Fibroblast of lung (primary cell): Measurements from ENCODE around the gene CGNL1. TPM values are rescaled to one million over a fixed set of nuclear protein-coding genes. Genes with fewer than 3 reads are reported as not detected.

Source experiments
- DNase-seq, 2 donors: peaks; one replicate each; pipeline versions ENCODE4 v3.0.0 to v3.0.0-alpha.2; 2010; ENCODE audit warnings: low read depth in 2 of 2
- H2AFZ ChIP-seq: 2 replicates; pipeline ENCODE4 v1.5.1; 2012; ENCODE audit warnings: low read length, control low read depth, inconsistent platforms
- H3K27ac ChIP-seq: 2 replicates; pipeline ENCODE4 v1.5.1; 2011; ENCODE audit warnings: low read length, control low read depth; ENCODE audit not compliant: insufficient read depth
- H3K27me3 ChIP-seq: 2 replicates; pipeline ENCODE4 v1.5.1; 2011; ENCODE audit warnings: mild to moderate bottlenecking, low read length; ENCODE audit not compliant: control insufficient read depth, insufficient read depth
- H3K36me3 ChIP-seq: 2 replicates; pipeline ENCODE4 v1.5.1; 2011; ENCODE audit warnings: low read length; ENCODE audit not compliant: control insufficient read depth, insufficient read depth
- H3K4me1 ChIP-seq: 2 replicates; pipeline ENCODE4 v1.5.1; 2011; ENCODE audit warnings: low read length; ENCODE audit not compliant: control insufficient read depth, insufficient read depth; ENCODE audit errors: extremely low read depth
- H3K4me2 ChIP-seq: 2 replicates; pipeline ENCODE4 v1.5.1; 2011; ENCODE audit warnings: low read length, control low read depth; ENCODE audit not compliant: insufficient read depth; ENCODE audit errors: extremely low read depth
- H3K4me3 ChIP-seq, 4 experiments: fragments of 200-600 bp in 1 of 4; sonication (generic) in 1 of 4; replicated peaks in 1 of 4; 2 replicates each; pipeline ENCODE4 v1.5.1; 2011 to 2016; ENCODE audit warnings: low read length in 4 of 4, low read depth in 3 of 4, mild to moderate bottlenecking in 3 of 4, control low read depth in 2 of 4, inconsistent platforms in 1 of 4, mixed read lengths in 1 of 4; ENCODE audit not compliant: insufficient read depth in 1 of 4; ENCODE audit errors: control extremely low read depth in 1 of 4
- H3K79me2 ChIP-seq: 2 replicates; pipeline ENCODE4 v1.5.1; 2012; ENCODE audit warnings: mild to moderate bottlenecking, low read length, inconsistent platforms; ENCODE audit not compliant: control insufficient read depth, insufficient read depth
- H3K9ac ChIP-seq: 2 replicates; pipeline ENCODE4 v1.5.1; 2011; ENCODE audit warnings: mild to moderate bottlenecking, low read length, control low read depth; ENCODE audit not compliant: insufficient read depth
- H3K9me3 ChIP-seq: 2 replicates; pipeline ENCODE4 v1.5.1; 2012; ENCODE audit warnings: low read depth, low read length; ENCODE audit not compliant: control insufficient read depth, insufficient read depth
- H4K20me1 ChIP-seq: 2 replicates; pipeline ENCODE4 v1.5.1; 2011; ENCODE audit warnings: low read length; ENCODE audit not compliant: control insufficient read depth, insufficient read depth; ENCODE audit errors: extremely low read depth
- CTCF ChIP-seq, 2 donors: IDR thresholded peaks in 1 of 2; conservative IDR thresholded peaks in 1 of 2; 1 replicate in 1 of 2; 2 replicates in 1 of 2; pipeline ENCODE4 v1.5.1; 2011 to 2012; ENCODE audit warnings: low read length in 2 of 2, control low read depth in 1 of 2, inconsistent platforms in 1 of 2, low read depth in 1 of 2, mild to moderate bottlenecking in 1 of 2
- EZH2 ChIP-seq: IDR thresholded peaks from 2 replicates; pipeline ENCODE4 v1.5.1; 2012; ENCODE audit warnings: low read length, control low read depth, mild to moderate bottlenecking; ENCODE audit errors: missing control alignments
- polyA plus RNA-seq, 2 donors: library from polyadenylated mRNA; depleted of rRNA in 1 of 2; stranded (reverse) in 1 of 2; unstranded in 1 of 2; fragments of >200 nt; gene quantifications; 2 replicates each; pipeline ENCODE4 v1.2.1, GENCODE V29; 2011 to 2012; ENCODE audit warnings: missing spikeins in 1 of 2
- total RNA-seq: library from RNA; depleted of rRNA; stranded (reverse); fragments of >200 nt; gene quantifications from 2 replicates; pipeline ENCODE4 v1.2.1, GENCODE V29; 2014

CGNL1 gene
- total and polyA plus RNA-seq, 2 donors (not counting 1 experiment from before 2014, with no cell fraction given) = 0.18 to 6.1 TPM

GRCh38 chr15:57432141-57432741 lies 55.9 kb downstream of the CGNL1 start:
- Histone ChIP-seq H3K9me3 (no peaks in the 10 kb centered on the region), H3K4me3 (no peak overlapping the region), H3K27ac (no peak overlapping the region), H3K27me3 (no peaks in the 10 kb centered on the region), H3K4me2 (peak overlapping the region; percentile 49), H4K20me1 (no peaks in the 10 kb centered on the region), H2AFZ (no peak overlapping the region), H3K4me1 (no peaks in the 10 kb centered on the region), H3K36me3 (no peaks in the 10 kb centered on the region), H3K79me2 (no peaks in the 10 kb centered on the region), H3K9ac (no peak overlapping the region)
- peak; percentile 44 to 77 for DNase-seq
- no peak for TF ChIP-seq EZH2
- TF ChIP-seq CTCF (conservative IDR thresholded peaks at IDR 0.05 in 1 of 2, IDR thresholded peaks at IDR 0.05 in 1 of 2; ENCODE audit: low read depth in 1 of 2, low read length in 2 of 2) = no peak

GRCh38 chr15:57436166-57436565 lies 59.9 kb downstream of the CGNL1 start:
- H3K79me2 ChIP-seq = no peaks in the 10 kb centered on the region
- no peaks in the 10 kb centered on the region for H3K4me1 ChIP-seq
- peak in 1 of 2 donors; percentile 25 for DNase-seq
- no peak overlapping the region for H2AFZ ChIP-seq
- H3K27me3 ChIP-seq = no peaks in the 10 kb centered on the region
- no peak overlapping the region for H3K4me3 ChIP-seq
- no peak overlapping the region for H3K4me2 ChIP-seq
- no peak overlapping the region for H3K27ac ChIP-seq
- TF ChIP-seq EZH2 (no peak), CTCF (conservative IDR thresholded peaks at IDR 0.05 in 1 of 2, IDR thresholded peaks at IDR 0.05 in 1 of 2; ENCODE audit: low read depth in 1 of 2, low read length in 2 of 2) (no peak)
- no peaks in the 10 kb centered on the region for H4K20me1 ChIP-seq
- H3K36me3 ChIP-seq = no peaks in the 10 kb centered on the region
- H3K9me3 ChIP-seq = no peaks in the 10 kb centered on the region
- no peak overlapping the region for H3K9ac ChIP-seq

- no peaks in the 10 kb centered on the region for H3K9me3 ChIP-seq
- no peak overlapping the region for H3K4me3 ChIP-seq
- H3K4me2 ChIP-seq = no peak overlapping the region
- no peaks in the 10 kb centered on the region for H3K4me1 ChIP-seq
- DNase-seq = no peak
- H2AFZ ChIP-seq = no peak overlapping the region
- H3K9ac ChIP-seq = no peak overlapping the region
- TF ChIP-seq EZH2 (no peak), CTCF (conservative IDR thresholded peaks at IDR 0.05 in 1 of 2, IDR thresholded peaks at IDR 0.05 in 1 of 2; ENCODE audit: low read depth in 1 of 2, low read length in 2 of 2) (no peak)
- H3K27ac ChIP-seq = no peak overlapping the region
- H3K27me3 ChIP-seq = no peaks in the 10 kb centered on the region
- no peaks in the 10 kb centered on the region for H4K20me1 ChIP-seq
- no peaks in the 10 kb centered on the region for H3K36me3 ChIP-seq
- H3K79me2 ChIP-seq = no peaks in the 10 kb centered on the region
These were observed 60.7 kb downstream of the CGNL1 start for GRCh38 chr15:57436961-57437360.
